Astrocyte (in vitro differentiated cells and primary cell): Measurements from ENCODE around the gene CDH8.

ENCODE experiments used
- EZH2 ChIP-seq: IDR thresholded peaks from 2 replicates; pipeline ENCODE4 v1.6.1; 2012; ENCODE audit warnings: mild to moderate bottlenecking, low read length, inconsistent platforms; ENCODE audit not compliant: insufficient read depth
- TF ChIP-seq, protein P1 (sequence below): IDR thresholded peaks from 2 replicates; pipeline ENCODE4 v1.5.1; 2011; ENCODE audit warnings: low read depth, mild to moderate bottlenecking, inconsistent platforms, low read length, moderate library complexity; ENCODE audit not compliant: insufficient read depth

DNA sequence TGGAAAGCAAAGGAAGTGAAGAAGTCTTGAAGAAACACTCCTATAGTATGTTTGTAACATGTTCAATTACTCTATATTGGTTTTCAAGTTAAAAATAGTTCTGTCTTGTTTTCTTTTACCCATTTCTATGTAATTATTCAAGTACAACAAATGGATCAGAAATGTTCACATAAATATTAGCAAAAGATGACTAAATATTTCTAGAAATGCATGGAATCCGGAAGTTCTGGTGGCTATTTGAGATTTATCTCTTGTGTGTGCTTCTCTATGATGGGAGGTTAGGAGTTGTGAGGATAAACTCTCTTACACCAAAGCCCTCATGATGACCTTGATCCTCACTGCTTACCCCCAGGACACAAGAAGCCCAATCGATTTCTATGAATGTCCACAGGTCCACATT is 237.5 kb downstream of the CDH8 start:
- TF ChIP-seq EZH2 = no peak
- TF ChIP-seq, protein P1, sequence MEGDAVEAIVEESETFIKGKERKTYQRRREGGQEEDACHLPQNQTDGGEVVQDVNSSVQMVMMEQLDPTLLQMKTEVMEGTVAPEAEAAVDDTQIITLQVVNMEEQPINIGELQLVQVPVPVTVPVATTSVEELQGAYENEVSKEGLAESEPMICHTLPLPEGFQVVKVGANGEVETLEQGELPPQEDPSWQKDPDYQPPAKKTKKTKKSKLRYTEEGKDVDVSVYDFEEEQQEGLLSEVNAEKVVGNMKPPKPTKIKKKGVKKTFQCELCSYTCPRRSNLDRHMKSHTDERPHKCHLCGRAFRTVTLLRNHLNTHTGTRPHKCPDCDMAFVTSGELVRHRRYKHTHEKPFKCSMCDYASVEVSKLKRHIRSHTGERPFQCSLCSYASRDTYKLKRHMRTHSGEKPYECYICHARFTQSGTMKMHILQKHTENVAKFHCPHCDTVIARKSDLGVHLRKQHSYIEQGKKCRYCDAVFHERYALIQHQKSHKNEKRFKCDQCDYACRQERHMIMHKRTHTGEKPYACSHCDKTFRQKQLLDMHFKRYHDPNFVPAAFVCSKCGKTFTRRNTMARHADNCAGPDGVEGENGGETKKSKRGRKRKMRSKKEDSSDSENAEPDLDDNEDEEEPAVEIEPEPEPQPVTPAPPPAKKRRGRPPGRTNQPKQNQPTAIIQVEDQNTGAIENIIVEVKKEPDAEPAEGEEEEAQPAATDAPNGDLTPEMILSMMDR = no peak
